ENCODE results near the gene PELI2.

- TF ChIP-seq CTCF (conservative IDR thresholded peaks at IDR 0.05; ENCODE audit: low read depth in 2 of 2): no peak
- TF ChIP-seq POLR2AphosphoS5 (IDR thresholded peaks at IDR 0.05; ENCODE audit: low read depth): no peak
- no peak for TF ChIP-seq STAT1 (IDR thresholded peaks at IDR 0.05; ENCODE audit: unreplicated experiment)
- TF ChIP-seq EZH2 (IDR thresholded peaks at IDR 0.05; ENCODE audit: low read depth, unreplicated experiment): no peak
- no peak for TF ChIP-seq REST (IDR thresholded peaks at IDR 0.05; ENCODE audit: unreplicated experiment)
- no peak for TF ChIP-seq CREB1 (CRISPR knock-in tag; IDR thresholded peaks at IDR 0.05; ENCODE audit: low read depth)
- no peak for TF ChIP-seq ETS1 (IDR thresholded peaks at IDR 0.05)
Observed at GRCh38 chr14:56318393-56319115, 200.3 kb downstream of the PELI2 start.

Measured in GM23338 (cell line).